Ascending aorta (tissue), 2 donors: ENCODE data around the gene ZNF500. TPM values are rescaled to one million over a fixed set of nuclear protein-coding genes. Genes with fewer than 3 reads are reported as not detected.

Experiments used
- DNase-seq, 2 donors: peaks; one replicate each; pipeline ENCODE4 v3.0.0-alpha.2; 2019; ENCODE audit warnings: low spot score in 2 of 2
- H3K27ac ChIP-seq, 2 donors: fragments of 200-600 bp; sonication (generic); one replicate each; pipeline ENCODE4 v1.5.1; 2016 to 2017; ENCODE audit warnings: mild to moderate bottlenecking in 1 of 2
- H3K27me3 ChIP-seq: fragments of 200-600 bp; sonication (generic); one replicate; pipeline ENCODE4 v1.5.1; 2017
- H3K36me3 ChIP-seq, 2 donors: fragments of 200-600 bp; sonication (generic); one replicate each; pipeline ENCODE4 v1.5.1; 2016
- H3K4me1 ChIP-seq, 2 donors: fragments of 200-600 bp; sonication (generic); one replicate each; pipeline ENCODE4 v1.5.1; 2016 to 2017; ENCODE audit warnings: mild to moderate bottlenecking in 1 of 2
- H3K4me3 ChIP-seq, 2 donors: fragments of 200-600 bp; sonication (generic); one replicate each; pipeline ENCODE4 v1.5.1; 2016 to 2017; ENCODE audit warnings: mild to moderate bottlenecking in 1 of 2
- H3K9me3 ChIP-seq, 2 donors: fragments of 200-600 bp; sonication (generic); one replicate each; pipeline ENCODE4 v1.5.1; 2016
- intact Hi-C: fragments of 100-400 bp; cut with DNase I; formaldehyde crosslinking; loops from one replicate; pipeline ENCODE4 v1.15.1; 2023
- total RNA-seq: library from RNA; depleted of rRNA; stranded (reverse); fragments of >200 nt; gene quantifications from one replicate; pipeline ENCODE4 v1.1.0, GENCODE V29; 2016
- TF ChIP-seq, protein P1 (sequence below), 3 experiments: fragments of 200-600 bp in 2 of 3; fragments of 450-650 bp in 1 of 3; sonication (generic) in 2 of 3; IDR thresholded peaks; one replicate each; pipeline ENCODE4 v1.5.1; 2016 to 2019; ENCODE audit warnings: antibody characterized with exemption in 3 of 3, mild to moderate bottlenecking in 1 of 3, moderate library complexity in 1 of 3

ZNF500 gene
- total RNA-seq, 1 donor from 2014 or later, result 13.7 TPM

DNA sequence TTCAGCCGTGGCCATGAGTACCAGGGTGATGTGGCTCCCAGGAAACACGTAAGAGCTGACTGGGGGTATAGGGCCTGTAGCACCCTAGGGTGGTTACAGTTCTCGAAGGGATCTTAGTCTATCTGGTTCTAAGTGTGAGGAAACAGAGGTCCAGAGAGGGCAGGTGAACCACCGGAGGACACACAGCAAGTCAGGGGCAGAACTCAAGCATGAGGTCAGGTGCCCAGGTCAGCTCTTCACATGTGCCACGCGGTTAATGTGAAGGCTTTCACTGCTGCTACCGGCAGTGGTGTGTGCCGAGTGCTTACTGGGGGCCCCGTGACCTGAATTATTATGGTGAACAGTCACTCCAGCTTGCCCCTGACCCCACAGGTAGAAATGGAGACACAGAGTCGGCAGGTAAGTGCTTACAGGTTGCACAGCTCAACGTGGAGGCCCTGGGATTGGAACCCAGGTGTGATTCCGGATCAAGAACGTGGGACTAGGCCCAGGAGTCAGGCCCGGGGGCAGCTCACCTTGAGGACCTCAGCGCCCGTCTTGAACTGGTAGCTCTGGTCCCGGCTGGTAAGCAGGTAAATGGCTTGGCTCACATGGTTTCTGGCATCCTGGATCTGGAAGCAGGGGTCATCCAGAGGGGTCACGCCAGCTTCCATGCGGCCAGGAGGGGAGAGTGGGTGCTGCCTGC, 32.4 kb upstream of the ZNF500 start:
- no peak for DNase-seq
- Histone ChIP-seq H3K4me3 (no peak overlapping the region), H3K27me3 (no peaks in the 10 kb centered on the region), H3K4me1 (peaks cover 4 to 9% of the 10 kb centered on the region in 2 donors), H3K9me3 (no peaks in the 10 kb centered on the region), H3K27ac (no peak overlapping the region), H3K36me3 (peaks cover 13 to 14% of the 10 kb centered on the region in 2 donors)
- TF ChIP-seq, protein P1, sequence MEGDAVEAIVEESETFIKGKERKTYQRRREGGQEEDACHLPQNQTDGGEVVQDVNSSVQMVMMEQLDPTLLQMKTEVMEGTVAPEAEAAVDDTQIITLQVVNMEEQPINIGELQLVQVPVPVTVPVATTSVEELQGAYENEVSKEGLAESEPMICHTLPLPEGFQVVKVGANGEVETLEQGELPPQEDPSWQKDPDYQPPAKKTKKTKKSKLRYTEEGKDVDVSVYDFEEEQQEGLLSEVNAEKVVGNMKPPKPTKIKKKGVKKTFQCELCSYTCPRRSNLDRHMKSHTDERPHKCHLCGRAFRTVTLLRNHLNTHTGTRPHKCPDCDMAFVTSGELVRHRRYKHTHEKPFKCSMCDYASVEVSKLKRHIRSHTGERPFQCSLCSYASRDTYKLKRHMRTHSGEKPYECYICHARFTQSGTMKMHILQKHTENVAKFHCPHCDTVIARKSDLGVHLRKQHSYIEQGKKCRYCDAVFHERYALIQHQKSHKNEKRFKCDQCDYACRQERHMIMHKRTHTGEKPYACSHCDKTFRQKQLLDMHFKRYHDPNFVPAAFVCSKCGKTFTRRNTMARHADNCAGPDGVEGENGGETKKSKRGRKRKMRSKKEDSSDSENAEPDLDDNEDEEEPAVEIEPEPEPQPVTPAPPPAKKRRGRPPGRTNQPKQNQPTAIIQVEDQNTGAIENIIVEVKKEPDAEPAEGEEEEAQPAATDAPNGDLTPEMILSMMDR (IDR thresholded peaks at IDR 0.05), result no peak
- intact Hi-C loops, result no loop called here

DNA sequence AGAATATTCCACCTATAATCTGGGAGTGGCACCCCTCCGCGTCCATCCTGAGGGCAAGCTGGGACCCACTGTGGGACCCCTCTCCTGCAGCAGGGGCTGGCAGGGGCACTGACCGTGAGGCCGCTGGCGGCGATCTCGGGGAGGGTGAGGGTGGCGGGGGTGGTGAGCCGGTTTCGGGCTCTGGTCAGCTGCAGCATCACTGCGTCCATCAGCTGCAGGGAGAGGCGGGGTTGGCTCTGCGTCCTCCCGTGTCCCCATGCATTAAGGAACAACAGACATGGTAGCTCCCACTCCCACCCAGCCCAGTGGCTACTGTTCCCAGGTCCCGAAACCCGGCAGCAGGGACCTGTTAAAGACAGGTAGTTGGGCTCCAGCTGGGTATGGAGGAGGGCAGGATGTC, 31.5 kb upstream of the ZNF500 start:
- Histone ChIP-seq H3K4me3 (no peak overlapping the region), H3K9me3 (no peaks in the 10 kb centered on the region), H3K27me3 (no peaks in the 10 kb centered on the region), H3K36me3 (peaks cover 12% of the 10 kb centered on the region in 2 donors), H3K4me1 (peaks cover 4 to 9% of the 10 kb centered on the region in 2 donors), H3K27ac (no peak overlapping the region)
- TF ChIP-seq, protein P1 (IDR thresholded peaks at IDR 0.05), result no peak
- no peak for DNase-seq
- intact Hi-C loops, result no loop called here

DNA sequence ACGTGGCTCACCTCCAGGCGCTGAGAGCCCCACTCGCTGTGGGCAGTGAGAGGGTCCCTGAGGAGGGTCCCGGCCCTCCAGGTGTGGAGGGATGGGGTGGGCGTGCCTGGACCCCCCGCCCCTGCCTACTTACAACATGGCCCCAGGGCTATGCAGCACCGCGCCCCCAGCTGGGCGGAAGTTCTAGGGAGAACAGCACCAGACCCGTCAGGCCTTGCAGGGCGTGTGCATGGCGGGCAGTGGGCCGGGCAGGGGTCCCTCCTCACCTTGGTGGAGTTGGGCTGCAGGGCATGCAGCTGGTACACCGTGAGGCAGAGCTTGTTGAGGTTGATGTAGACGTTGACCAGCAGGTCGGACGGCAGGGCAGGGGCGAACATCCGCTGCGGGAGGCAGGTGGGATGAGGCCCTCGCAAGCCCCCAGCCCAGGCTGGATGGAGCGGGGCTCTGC, 30.9 kb upstream of the ZNF500 start:
- Histone ChIP-seq H3K9me3 (no peaks in the 10 kb centered on the region), H3K36me3 (peaks cover 12% of the 10 kb centered on the region in 2 donors), H3K27me3 (no peaks in the 10 kb centered on the region), H3K4me1 (peaks cover 4 to 9% of the 10 kb centered on the region in 2 donors), H3K27ac (no peak overlapping the region), H3K4me3 (no peak overlapping the region)
- TF ChIP-seq, protein P1 (IDR thresholded peaks at IDR 0.05), result no peak
- no peak for DNase-seq
- intact Hi-C loops, result no loop called here

DNA sequence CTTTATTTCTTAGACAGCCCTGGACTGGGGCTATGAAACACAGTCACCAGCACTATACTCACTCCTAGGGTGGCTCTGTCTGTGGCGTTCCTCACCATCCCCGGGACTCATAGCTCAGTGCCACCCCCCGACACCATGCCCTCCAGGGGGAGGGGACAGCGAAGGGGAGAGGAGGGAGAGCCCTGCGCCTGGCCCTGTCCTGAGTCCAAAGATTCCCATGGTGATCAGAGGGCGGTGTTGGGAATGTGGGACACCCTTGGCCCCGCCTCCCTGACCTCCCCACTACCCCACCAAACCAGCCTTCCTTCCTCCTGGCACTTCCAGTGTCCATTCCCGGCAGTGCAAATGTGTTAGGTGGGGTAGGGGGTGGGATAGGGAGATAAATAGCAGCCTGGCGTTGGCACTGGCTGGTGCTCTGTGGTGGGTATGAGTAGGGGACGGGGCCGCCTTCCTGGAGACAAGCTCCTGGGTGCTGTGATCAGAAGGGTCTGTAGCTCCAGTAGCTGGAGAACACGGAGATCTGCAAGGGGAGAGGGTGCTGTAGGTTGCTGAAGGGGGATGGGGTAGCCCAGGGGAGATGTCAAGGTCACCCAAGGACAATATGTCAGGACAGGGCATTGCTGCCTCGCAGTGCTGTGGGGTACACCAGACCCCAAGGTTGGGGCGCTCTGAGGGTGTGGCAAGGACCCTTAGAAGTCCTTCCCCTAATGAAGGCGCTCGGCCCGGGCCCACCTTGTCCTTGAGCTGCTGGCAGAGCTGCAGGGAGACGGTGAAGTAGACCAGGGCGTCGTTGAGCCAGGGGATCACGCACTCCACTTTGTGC, 30.2 kb upstream of the ZNF500 start:
- intact Hi-C loops, result no loop called here
- no peaks in the 10 kb centered on the region for H3K9me3 ChIP-seq
- H3K27me3 ChIP-seq, result no peaks in the 10 kb centered on the region
- no peak overlapping the region for H3K4me3 ChIP-seq
- no peak for DNase-seq
- H3K4me1 ChIP-seq, result peaks cover 4 to 9% of the 10 kb centered on the region in 2 donors
- H3K27ac ChIP-seq, result no peak overlapping the region
- peaks cover 12% of the 10 kb centered on the region in 2 donors for H3K36me3 ChIP-seq
- TF ChIP-seq, protein P1 (IDR thresholded peaks at IDR 0.05), result no peak

DNA sequence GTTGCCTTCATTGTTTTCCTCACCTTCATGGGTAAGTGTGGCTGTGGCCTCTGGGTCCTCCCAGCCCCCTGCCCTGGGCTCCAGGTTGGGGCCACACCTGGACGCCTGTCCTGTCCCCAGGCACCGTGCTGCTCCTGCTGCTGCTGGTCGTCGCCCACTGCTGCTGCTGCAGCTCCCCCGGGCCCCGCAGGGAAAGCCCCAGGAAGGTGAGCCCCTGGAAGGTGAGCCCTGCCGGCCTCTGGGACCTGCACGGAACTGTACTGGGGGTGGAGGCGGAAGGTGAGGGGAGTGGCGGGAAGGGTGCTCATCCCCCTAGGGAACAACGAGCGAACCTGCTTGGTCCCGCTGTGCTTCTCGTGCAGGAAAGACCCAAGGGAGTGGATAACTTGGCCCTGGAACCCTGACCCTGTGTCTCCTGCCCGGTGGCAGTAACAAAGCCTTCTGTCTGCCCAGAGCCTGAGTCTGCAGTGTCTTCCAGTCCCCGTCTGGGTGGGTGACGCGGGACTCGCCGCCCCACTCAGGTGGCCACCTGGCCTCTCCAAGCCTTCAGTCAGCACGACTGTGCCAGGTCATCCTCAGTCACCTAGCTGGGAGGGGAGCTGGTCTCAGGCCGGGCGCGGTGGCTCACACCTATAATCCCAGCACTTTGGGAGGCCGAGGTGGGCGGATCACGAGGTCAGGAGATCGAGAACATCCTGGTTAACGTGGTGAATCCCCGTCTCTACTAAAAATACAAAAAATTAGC, 29.0 kb upstream of the ZNF500 start:
- no peak for DNase-seq
- H3K36me3 ChIP-seq, result peaks cover 12% of the 10 kb centered on the region in 2 donors
- intact Hi-C loops, result no loop called here
- no peaks in the 10 kb centered on the region for H3K9me3 ChIP-seq
- TF ChIP-seq, protein P1 (IDR thresholded peaks at IDR 0.05), result no peak
- H3K27me3 ChIP-seq, result no peaks in the 10 kb centered on the region
- no peaks in the 10 kb centered on the region for H3K4me1 ChIP-seq
- H3K27ac ChIP-seq, result no peak overlapping the region
- H3K4me3 ChIP-seq, result no peak overlapping the region
